ENCODE measurements around the gene SMIM23.

DNA sequence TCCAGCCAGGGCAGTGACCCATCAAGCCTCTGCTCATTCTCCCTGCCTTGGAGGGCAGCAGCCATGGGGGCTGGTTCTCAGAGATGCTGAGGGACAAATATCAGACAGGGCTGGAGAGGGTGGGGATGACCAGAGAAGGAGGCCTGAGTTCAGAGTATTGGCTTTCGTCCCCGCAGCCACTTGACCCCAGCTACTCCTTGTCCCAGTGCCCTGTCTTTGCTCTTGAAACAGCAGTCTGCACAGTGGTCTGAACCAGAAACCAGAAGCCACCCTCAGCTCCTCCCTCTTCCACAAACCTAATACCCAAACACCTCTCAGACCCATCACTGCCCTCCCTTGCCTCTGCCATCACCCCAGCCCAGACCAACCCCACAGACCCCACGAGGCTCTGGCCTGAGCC lies 36.3 kb upstream of the SMIM23 start:
- TF ChIP-seq, protein P1, sequence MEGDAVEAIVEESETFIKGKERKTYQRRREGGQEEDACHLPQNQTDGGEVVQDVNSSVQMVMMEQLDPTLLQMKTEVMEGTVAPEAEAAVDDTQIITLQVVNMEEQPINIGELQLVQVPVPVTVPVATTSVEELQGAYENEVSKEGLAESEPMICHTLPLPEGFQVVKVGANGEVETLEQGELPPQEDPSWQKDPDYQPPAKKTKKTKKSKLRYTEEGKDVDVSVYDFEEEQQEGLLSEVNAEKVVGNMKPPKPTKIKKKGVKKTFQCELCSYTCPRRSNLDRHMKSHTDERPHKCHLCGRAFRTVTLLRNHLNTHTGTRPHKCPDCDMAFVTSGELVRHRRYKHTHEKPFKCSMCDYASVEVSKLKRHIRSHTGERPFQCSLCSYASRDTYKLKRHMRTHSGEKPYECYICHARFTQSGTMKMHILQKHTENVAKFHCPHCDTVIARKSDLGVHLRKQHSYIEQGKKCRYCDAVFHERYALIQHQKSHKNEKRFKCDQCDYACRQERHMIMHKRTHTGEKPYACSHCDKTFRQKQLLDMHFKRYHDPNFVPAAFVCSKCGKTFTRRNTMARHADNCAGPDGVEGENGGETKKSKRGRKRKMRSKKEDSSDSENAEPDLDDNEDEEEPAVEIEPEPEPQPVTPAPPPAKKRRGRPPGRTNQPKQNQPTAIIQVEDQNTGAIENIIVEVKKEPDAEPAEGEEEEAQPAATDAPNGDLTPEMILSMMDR (IDR thresholded peaks at IDR 0.05) = no peak
- TF ChIP-seq POLR2A (IDR thresholded peaks at IDR 0.05) = no peak
